LNCaP clone FGC (cell line): ENCODE results near the gene PCDHGA7.
"Not testable (repeated sequence)": the region's sequence is repeated elsewhere in the genome, so short reads cannot be mapped to it uniquely, and the experiment has no call there.

Experiments
- DNase-seq: peaks from one replicate; pipeline ENCODE4 v3.0.0-alpha.2; 2011; ENCODE audit warnings: low read depth
- H3K4me3 ChIP-seq: 2 replicates; pipeline ENCODE4 v1.5.1; 2011; ENCODE audit warnings: mild to moderate bottlenecking, low read depth, low read length, control low read depth
- TF ChIP-seq, protein P1 (sequence below): IDR thresholded peaks from 2 replicates; pipeline ENCODE4 v1.5.1; 2012; ENCODE audit warnings: mild to moderate bottlenecking; ENCODE audit not compliant: control insufficient read depth, insufficient read depth; ENCODE audit errors: extremely low read depth

Gene PCDHGA7

DNA sequence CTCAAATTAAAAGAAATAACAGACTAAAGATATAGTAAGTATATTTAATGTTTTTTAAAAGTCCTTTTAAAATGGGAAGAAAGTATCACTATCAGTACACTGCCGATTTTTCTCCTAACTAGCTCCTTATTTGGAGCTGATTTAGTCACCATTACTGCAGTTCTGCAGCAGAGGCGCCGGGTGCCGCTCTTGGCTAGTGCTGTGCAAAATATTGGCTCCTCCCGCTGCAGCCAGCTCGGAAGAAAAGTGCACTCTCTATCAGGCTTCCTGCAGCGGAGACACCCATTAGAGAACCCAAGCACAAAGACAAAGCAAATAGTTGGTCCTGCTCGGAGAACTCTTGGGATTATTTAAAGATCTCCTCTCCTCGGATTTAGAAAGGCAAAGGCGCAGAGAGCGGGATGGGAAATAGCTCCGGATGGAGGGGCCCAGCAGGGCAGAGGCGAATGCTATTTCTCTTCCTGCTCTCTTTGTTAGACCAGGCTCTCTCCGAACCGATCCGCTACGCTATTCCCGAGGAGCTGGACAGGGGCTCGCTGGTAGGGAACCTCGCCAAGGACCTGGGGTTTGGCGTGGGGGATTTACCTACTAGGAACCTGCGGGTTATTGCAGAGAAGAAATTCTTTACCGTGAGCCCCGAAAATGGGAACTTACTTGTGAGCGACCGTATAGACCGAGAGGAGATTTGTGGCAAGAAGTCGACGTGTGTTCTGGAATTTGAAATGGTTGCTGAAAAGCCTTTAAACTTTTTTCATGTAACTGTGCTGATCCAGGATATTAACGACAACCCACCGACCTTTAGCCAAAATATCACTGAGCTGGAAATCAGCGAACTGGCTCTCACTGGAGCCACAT lies 12.3 kb upstream of the PCDHGA7 start, which contains the start of gene PCDHGB3:
Gene PCDHGB3, plus strand, starts transcription at position 249 of the 855 bp plus-strand sequence. Its CDS starts 153 bp downstream, at position 402.
- TF ChIP-seq, protein P1, sequence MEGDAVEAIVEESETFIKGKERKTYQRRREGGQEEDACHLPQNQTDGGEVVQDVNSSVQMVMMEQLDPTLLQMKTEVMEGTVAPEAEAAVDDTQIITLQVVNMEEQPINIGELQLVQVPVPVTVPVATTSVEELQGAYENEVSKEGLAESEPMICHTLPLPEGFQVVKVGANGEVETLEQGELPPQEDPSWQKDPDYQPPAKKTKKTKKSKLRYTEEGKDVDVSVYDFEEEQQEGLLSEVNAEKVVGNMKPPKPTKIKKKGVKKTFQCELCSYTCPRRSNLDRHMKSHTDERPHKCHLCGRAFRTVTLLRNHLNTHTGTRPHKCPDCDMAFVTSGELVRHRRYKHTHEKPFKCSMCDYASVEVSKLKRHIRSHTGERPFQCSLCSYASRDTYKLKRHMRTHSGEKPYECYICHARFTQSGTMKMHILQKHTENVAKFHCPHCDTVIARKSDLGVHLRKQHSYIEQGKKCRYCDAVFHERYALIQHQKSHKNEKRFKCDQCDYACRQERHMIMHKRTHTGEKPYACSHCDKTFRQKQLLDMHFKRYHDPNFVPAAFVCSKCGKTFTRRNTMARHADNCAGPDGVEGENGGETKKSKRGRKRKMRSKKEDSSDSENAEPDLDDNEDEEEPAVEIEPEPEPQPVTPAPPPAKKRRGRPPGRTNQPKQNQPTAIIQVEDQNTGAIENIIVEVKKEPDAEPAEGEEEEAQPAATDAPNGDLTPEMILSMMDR, result 0 out of 2 replicates have a peak, but pooled peaks have one; percentile 18
- DNase-seq, result no peak
- no peak within 1 kb of the TSS for H3K4me3 ChIP-seq

GRCh38 chr5:141371572-141372475 lies 10.7 kb upstream of the PCDHGA7 start:
- TF ChIP-seq, protein P1, result no peak
- no peak for DNase-seq
- no peak overlapping the region for H3K4me3 ChIP-seq

GRCh38 chr5:141373673-141374317 lies 8.7 kb upstream of the PCDHGA7 start, which contains the start of gene PCDHGA6:
PCDHGA6 (plus strand) TSS chr5:141373891; CDS start chr5:141374084, 193 bp downstream.
- TF ChIP-seq, protein P1, result peak; percentile 35
- H3K4me3 ChIP-seq, result peak within 1 kb of the TSS; percentile 21; the same call in 1 of the 2 replicates
- no peak for DNase-seq

DNA sequence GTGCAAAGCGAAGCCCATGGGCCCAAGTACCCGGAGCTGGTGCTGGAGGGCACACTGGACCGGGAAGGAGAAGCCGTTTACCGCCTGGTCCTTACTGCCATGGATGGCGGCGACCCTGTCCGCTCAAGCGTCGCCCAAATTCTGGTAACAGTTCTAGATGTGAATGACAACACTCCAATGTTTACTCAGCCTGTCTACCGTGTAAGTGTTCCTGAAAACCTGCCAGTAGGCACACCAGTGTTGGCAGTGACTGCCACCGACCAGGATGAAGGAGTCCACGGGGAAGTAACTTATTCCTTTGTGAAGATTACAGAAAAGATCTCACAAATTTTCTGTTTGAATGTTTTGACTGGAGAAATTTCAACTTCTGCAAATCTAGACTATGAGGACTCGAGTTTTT lies 7.9 kb upstream of the PCDHGA7 start:
- no peak for DNase-seq
- TF ChIP-seq, protein P1, result no peak
- no peak overlapping the region for H3K4me3 ChIP-seq

- not testable (repeated sequence) for DNase-seq, H3K4me3 ChIP-seq
These were observed 6.9 kb upstream of the PCDHGA7 start for GRCh38 chr5:141375444-141376155.

DNA sequence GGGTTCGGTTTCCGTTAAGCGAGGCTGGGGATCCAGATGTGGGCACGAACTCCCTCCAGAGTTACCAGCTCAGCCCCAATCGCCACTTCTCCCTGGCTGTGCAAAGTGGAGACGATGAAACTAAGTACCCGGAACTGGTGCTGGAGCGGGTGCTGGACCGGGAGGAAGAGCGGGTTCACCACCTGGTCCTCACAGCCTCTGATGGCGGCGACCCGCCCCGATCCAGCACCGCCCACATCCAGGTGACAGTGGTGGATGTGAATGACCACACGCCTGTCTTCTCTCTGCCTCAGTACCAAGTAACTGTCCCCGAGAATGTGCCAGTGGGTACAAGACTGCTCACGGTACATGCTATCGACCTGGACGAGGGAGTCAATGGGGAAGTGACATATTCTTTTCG lies 803 bp downstream of the PCDHGA7 start:
- H3K4me3 ChIP-seq, result peak overlapping the region; percentile 65
- TF ChIP-seq, protein P1, result no peak
- no peak for DNase-seq
